ENCODE data around the gene TMEM9B. TPM values are rescaled to one million over a fixed set of nuclear protein-coding genes. Genes with fewer than 3 reads are reported as not detected.
A peak's percentile ranks its signal among the peaks of the same experiment; 100 is the strongest.

Gene TMEM9B
- total RNA-seq, 1 donor from 2014 or later, result 31.3 TPM

GRCh38 chr11:8934742-8935488 is 29.3 kb downstream of the TMEM9B start:
- no peak overlapping the region for H3K27ac Mint-ChIP-seq
- no peaks in the 10 kb centered on the region for H3K9me3 Mint-ChIP-seq
- no peak for DNase-seq (ENCODE audit: low spot score)
- no peaks in the 10 kb centered on the region for H3K36me3 Mint-ChIP-seq (ENCODE audit: low read depth)
- H3K27me3 Mint-ChIP-seq (ENCODE audit: insufficient read depth), result no peaks in the 10 kb centered on the region
- H3K4me1 Mint-ChIP-seq (ENCODE audit: low read depth), result no peaks in the 10 kb centered on the region
- H3K4me3 Mint-ChIP-seq, result no peak overlapping the region
- intact Hi-C loops (cut with micrococcal nuclease), result no loop called here

GRCh38 chr11:8933931-8934330 is 30.3 kb downstream of the TMEM9B start:
- DNase-seq (ENCODE audit: low spot score), result no peak
- H3K9me3 Mint-ChIP-seq, result no peaks in the 10 kb centered on the region
- no peaks in the 10 kb centered on the region for H3K36me3 Mint-ChIP-seq (ENCODE audit: low read depth)
- no peak overlapping the region for H3K4me3 Mint-ChIP-seq
- intact Hi-C loops (cut with micrococcal nuclease), result no loop called here
- H3K27ac Mint-ChIP-seq, result no peak overlapping the region
- no peaks in the 10 kb centered on the region for H3K27me3 Mint-ChIP-seq (ENCODE audit: insufficient read depth)
- no peaks in the 10 kb centered on the region for H3K4me1 Mint-ChIP-seq (ENCODE audit: low read depth)

GRCh38 chr11:8932564-8933180 is 31.6 kb downstream of the TMEM9B start, which contains the start of gene C11orf16:
Gene C11orf16 (minus strand): TSS chr11:8932947. CDS start chr11:8932308, 639 bp downstream.
- no peaks in the 10 kb centered on the region for H3K9me3 Mint-ChIP-seq
- no peak within 1 kb of the TSS for H3K27ac Mint-ChIP-seq
- no peaks in the 10 kb centered on the region for H3K4me1 Mint-ChIP-seq (ENCODE audit: low read depth)
- no peak for DNase-seq (ENCODE audit: low spot score)
- no peak within 1 kb of the TSS for H3K4me3 Mint-ChIP-seq
- intact Hi-C loops (cut with micrococcal nuclease), result no loop called here
- H3K36me3 Mint-ChIP-seq (ENCODE audit: low read depth), result no peaks in the 10 kb centered on the region
- no peaks in the 10 kb centered on the region for H3K27me3 Mint-ChIP-seq (ENCODE audit: insufficient read depth)

GRCh38 chr11:8930456-8931175 is 33.6 kb downstream of the TMEM9B start:
- intact Hi-C loops (cut with micrococcal nuclease), result no loop called here
- no peaks in the 10 kb centered on the region for H3K4me1 Mint-ChIP-seq (ENCODE audit: low read depth)
- no peaks in the 10 kb centered on the region for H3K27me3 Mint-ChIP-seq (ENCODE audit: insufficient read depth)

GRCh38 chr11:8928981-8929615 is 35.1 kb downstream of the TMEM9B start:
- H3K9me3 Mint-ChIP-seq, result no peaks in the 10 kb centered on the region
- no peak overlapping the region for H3K4me3 Mint-ChIP-seq
- no peaks in the 10 kb centered on the region for H3K27me3 Mint-ChIP-seq (ENCODE audit: insufficient read depth)
- H3K4me1 Mint-ChIP-seq (ENCODE audit: low read depth), result no peaks in the 10 kb centered on the region
- no peak for DNase-seq (ENCODE audit: low spot score)
- H3K27ac Mint-ChIP-seq, result no peak overlapping the region
- H3K36me3 Mint-ChIP-seq (ENCODE audit: low read depth), result no peaks in the 10 kb centered on the region
- intact Hi-C loops (cut with micrococcal nuclease), result no loop called here

More at GRCh38 chr11:8930456-8931175, 33.6 kb downstream of the TMEM9B start:
- no peak overlapping the region for H3K27ac Mint-ChIP-seq
- H3K4me3 Mint-ChIP-seq, result no peak overlapping the region
- H3K9me3 Mint-ChIP-seq, result no peaks in the 10 kb centered on the region
- H3K36me3 Mint-ChIP-seq (ENCODE audit: low read depth), result no peaks in the 10 kb centered on the region
- no peak for DNase-seq (ENCODE audit: low spot score)

GRCh38 chr11:8928205-8928604 is 36.0 kb downstream of the TMEM9B start:
- no peaks in the 10 kb centered on the region for H3K9me3 Mint-ChIP-seq
- intact Hi-C loops (cut with micrococcal nuclease), result no loop called here
- no peaks in the 10 kb centered on the region for H3K4me1 Mint-ChIP-seq (ENCODE audit: low read depth)
- no peak for DNase-seq (ENCODE audit: low spot score)
- H3K27me3 Mint-ChIP-seq (ENCODE audit: insufficient read depth), result no peaks in the 10 kb centered on the region
- no peak overlapping the region for H3K4me3 Mint-ChIP-seq
- no peak overlapping the region for H3K27ac Mint-ChIP-seq
- H3K36me3 Mint-ChIP-seq (ENCODE audit: low read depth), result no peaks in the 10 kb centered on the region

- Mint-ChIP-seq H3K4me1 (ENCODE audit: low read depth) (no peaks in the 10 kb centered on the region), H3K27ac (no peak overlapping the region), H3K36me3 (ENCODE audit: low read depth) (peaks cover 3% of the 10 kb centered on the region), H3K4me3 (no peak overlapping the region), H3K27me3 (ENCODE audit: insufficient read depth) (no peaks in the 10 kb centered on the region), H3K9me3 (no peaks in the 10 kb centered on the region)
- DNase-seq (ENCODE audit: low spot score), result no peak
- intact Hi-C loops (cut with micrococcal nuclease), result no loop called here
These were observed 37.0 kb downstream of the TMEM9B start for GRCh38 chr11:8927233-8927632.

- intact Hi-C loops (cut with micrococcal nuclease), result no loop called here
- no peak overlapping the region for H3K27ac Mint-ChIP-seq
- no peaks in the 10 kb centered on the region for H3K27me3 Mint-ChIP-seq (ENCODE audit: insufficient read depth)
- peaks cover 3% of the 10 kb centered on the region for H3K36me3 Mint-ChIP-seq (ENCODE audit: low read depth)
- DNase-seq (ENCODE audit: low spot score), result no peak
- no peaks in the 10 kb centered on the region for H3K4me1 Mint-ChIP-seq (ENCODE audit: low read depth)
- H3K9me3 Mint-ChIP-seq, result no peaks in the 10 kb centered on the region
- no peak overlapping the region for H3K4me3 Mint-ChIP-seq
These were observed 38.0 kb downstream of the TMEM9B start for GRCh38 chr11:8926236-8926635.

GRCh38 chr11:8925711-8926110 is 38.5 kb downstream of the TMEM9B start:
- H3K36me3 Mint-ChIP-seq (ENCODE audit: low read depth), result peaks cover 3% of the 10 kb centered on the region
- intact Hi-C loops (cut with micrococcal nuclease), result no loop called here
- H3K4me3 Mint-ChIP-seq, result no peak overlapping the region
- H3K9me3 Mint-ChIP-seq, result no peaks in the 10 kb centered on the region
- H3K4me1 Mint-ChIP-seq (ENCODE audit: low read depth), result no peaks in the 10 kb centered on the region
- no peak for DNase-seq (ENCODE audit: low spot score)
- H3K27me3 Mint-ChIP-seq (ENCODE audit: insufficient read depth), result no peaks in the 10 kb centered on the region
- H3K27ac Mint-ChIP-seq, result no peak overlapping the region

GRCh38 chr11:8922691-8923090 is 41.6 kb downstream of the TMEM9B start:
- H3K9me3 Mint-ChIP-seq, result no peaks in the 10 kb centered on the region

GRCh38 chr11:8917157-8917825 is 47.0 kb downstream of the TMEM9B start:
- H3K36me3 Mint-ChIP-seq (ENCODE audit: low read depth), result peaks cover 23% of the 10 kb centered on the region
- no peaks in the 10 kb centered on the region for H3K9me3 Mint-ChIP-seq
- DNase-seq (ENCODE audit: low spot score), result no peak
- no peak overlapping the region for H3K27ac Mint-ChIP-seq
- H3K27me3 Mint-ChIP-seq (ENCODE audit: insufficient read depth), result no peaks in the 10 kb centered on the region
- intact Hi-C loops (cut with micrococcal nuclease), result loop anchor here (10.0 kb wide), 1 partner anchor 1388 kb away; the partner anchor contains the start of gene ADM
- H3K4me1 Mint-ChIP-seq (ENCODE audit: low read depth), result peaks cover 21% of the 10 kb centered on the region
- no peak overlapping the region for H3K4me3 Mint-ChIP-seq

More at GRCh38 chr11:8922691-8923090, 41.6 kb downstream of the TMEM9B start:
- Mint-ChIP-seq H3K27me3 (ENCODE audit: insufficient read depth) (no peaks in the 10 kb centered on the region), H3K27ac (no peak overlapping the region), H3K4me3 (no peak overlapping the region), H3K36me3 (ENCODE audit: low read depth) (peaks cover 15% of the 10 kb centered on the region), H3K4me1 (ENCODE audit: low read depth) (no peaks in the 10 kb centered on the region)
- intact Hi-C loops (cut with micrococcal nuclease), result no loop called here
- DNase-seq (ENCODE audit: low spot score), result no peak

GRCh38 chr11:8914661-8915018 is 49.6 kb downstream of the TMEM9B start:
- intact Hi-C loops (cut with micrococcal nuclease), result loop anchor here (1.0 to 10.0 kb wide), 6 partner anchors 45 to 1390 kb away; partner anchors contain the start of gene ADM
- peak overlapping the region; percentile 63 for H3K4me3 Mint-ChIP-seq
- peaks cover 24% of the 10 kb centered on the region for H3K36me3 Mint-ChIP-seq (ENCODE audit: low read depth)

More at GRCh38 chr11:8914661-8915018, 49.6 kb downstream of the TMEM9B start:
- Mint-ChIP-seq H3K9me3 (no peaks in the 10 kb centered on the region), H3K27me3 (ENCODE audit: insufficient read depth) (peaks cover 6% of the 10 kb centered on the region), H3K4me1 (ENCODE audit: low read depth) (peaks cover 34% of the 10 kb centered on the region), H3K27ac (peak overlapping the region; percentile 15)
- no peak for DNase-seq (ENCODE audit: low spot score)
